ENCODE data around the gene GIPC2.

The GIPC2 gene

DNA sequence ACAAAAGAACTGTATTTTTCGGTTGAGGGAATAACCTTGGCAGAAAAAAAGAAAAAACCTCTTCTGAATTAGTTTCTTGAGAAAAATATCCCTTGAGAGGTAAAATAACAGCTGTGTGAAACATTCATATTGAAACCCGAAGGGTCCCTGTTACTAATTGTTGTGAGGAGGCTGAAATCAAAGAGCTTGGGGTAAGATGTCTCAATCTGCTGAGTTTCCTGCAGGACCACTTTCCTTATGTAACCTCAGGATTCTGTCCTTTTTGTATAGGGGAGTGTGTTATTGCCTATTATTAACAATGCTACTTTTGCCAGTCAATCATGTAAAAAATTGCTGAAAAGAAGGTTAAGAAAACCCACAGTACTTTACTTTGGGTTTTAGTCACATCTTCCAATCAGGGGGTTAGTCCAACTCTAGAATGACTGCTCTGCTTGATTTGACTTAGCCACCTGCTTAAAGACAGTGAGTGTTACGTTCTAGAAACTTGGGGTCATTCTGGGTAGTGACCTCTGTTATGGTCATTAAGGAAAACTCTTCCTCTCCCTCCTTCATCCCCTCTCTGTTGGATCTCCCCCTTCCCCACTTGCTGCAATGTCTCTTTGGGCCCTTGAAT, 138.8 kb downstream of the GIPC2 start:
- Histone ChIP-seq H3K9me3 (ENCODE audit: control insufficient read depth, insufficient read depth, low read length) (no peaks in the 10 kb centered on the region), H4K20me1 (ENCODE audit: control insufficient read depth, insufficient read depth, low read depth, low read length) (no peaks in the 10 kb centered on the region), H3K27me3 (ENCODE audit: control insufficient read depth, low read length) (no peaks in the 10 kb centered on the region), H3F3A (ENCODE audit: control insufficient read depth, insufficient read depth) (no peaks in the 10 kb centered on the region), H3K27ac (ENCODE audit: low read depth, low read length) (no peak overlapping the region), H3K4me1 (ENCODE audit: control insufficient read depth, low read length) (no peaks in the 10 kb centered on the region), H3K36me3 (ENCODE audit: control insufficient read depth, low read length) (no peaks in the 10 kb centered on the region), H3K79me2 (ENCODE audit: control insufficient read depth, low read length) (no peaks in the 10 kb centered on the region), H3K9me2 (replicated peaks; ENCODE audit: control insufficient read depth, low read length) (no peaks in the 10 kb centered on the region), H3K4me3 (ENCODE audit: low read length) (no peak overlapping the region), H3K4me2 (ENCODE audit: low read length) (no peak overlapping the region)
- TF ChIP-seq, protein P1, sequence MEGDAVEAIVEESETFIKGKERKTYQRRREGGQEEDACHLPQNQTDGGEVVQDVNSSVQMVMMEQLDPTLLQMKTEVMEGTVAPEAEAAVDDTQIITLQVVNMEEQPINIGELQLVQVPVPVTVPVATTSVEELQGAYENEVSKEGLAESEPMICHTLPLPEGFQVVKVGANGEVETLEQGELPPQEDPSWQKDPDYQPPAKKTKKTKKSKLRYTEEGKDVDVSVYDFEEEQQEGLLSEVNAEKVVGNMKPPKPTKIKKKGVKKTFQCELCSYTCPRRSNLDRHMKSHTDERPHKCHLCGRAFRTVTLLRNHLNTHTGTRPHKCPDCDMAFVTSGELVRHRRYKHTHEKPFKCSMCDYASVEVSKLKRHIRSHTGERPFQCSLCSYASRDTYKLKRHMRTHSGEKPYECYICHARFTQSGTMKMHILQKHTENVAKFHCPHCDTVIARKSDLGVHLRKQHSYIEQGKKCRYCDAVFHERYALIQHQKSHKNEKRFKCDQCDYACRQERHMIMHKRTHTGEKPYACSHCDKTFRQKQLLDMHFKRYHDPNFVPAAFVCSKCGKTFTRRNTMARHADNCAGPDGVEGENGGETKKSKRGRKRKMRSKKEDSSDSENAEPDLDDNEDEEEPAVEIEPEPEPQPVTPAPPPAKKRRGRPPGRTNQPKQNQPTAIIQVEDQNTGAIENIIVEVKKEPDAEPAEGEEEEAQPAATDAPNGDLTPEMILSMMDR (IDR thresholded peaks at IDR 0.05; ENCODE audit: low read depth, low read length, poor library complexity, severe bottlenecking) = no peak
- no peak for TF ChIP-seq EZH2phosphoT487 (IDR thresholded peaks at IDR 0.05; ENCODE audit: borderline replicate concordance, low read length)
